DND-41 (cell line): ENCODE measurements around the gene SLC37A3.
A peak's percentile ranks its signal among the peaks of the same experiment; 100 is the strongest.

ENCODE experiments used
- ATAC-seq: fragments of 200-7000 bp; cut with Tn5 transposase; 3 replicates; pipeline ENCODE4 v1.9.1; 2021; ENCODE audit warnings: low read depth; ENCODE audit not compliant: insufficient read depth
- DNase-seq: peaks from one replicate; pipeline ENCODE4 v3.0.0-alpha.2; 2020
- H2AFZ ChIP-seq: 2 replicates; pipeline ENCODE4 v1.6.0; 2012; ENCODE audit warnings: low read depth, low read length
- H3K27ac ChIP-seq: 2 replicates; pipeline ENCODE4 v1.5.1; 2012; ENCODE audit warnings: low read length, inconsistent platforms
- H3K27me3 ChIP-seq: fragments of 200-600 bp; sonication (generic); 2 replicates; pipeline ENCODE4 v1.6.0; 2012; ENCODE audit warnings: low read length, mild to moderate bottlenecking, inconsistent platforms; ENCODE audit not compliant: insufficient read depth, poor library complexity
- H3K36me3 ChIP-seq: 2 replicates; pipeline ENCODE4 v1.5.1; 2012; ENCODE audit warnings: low read length, inconsistent platforms; ENCODE audit not compliant: insufficient read depth
- H3K4me1 ChIP-seq: 2 replicates; pipeline ENCODE4 v1.5.1; 2012; ENCODE audit warnings: mild to moderate bottlenecking, low read length; ENCODE audit not compliant: insufficient read depth
- H3K4me2 ChIP-seq: 2 replicates; pipeline ENCODE4 v1.6.0; 2012; ENCODE audit warnings: mild to moderate bottlenecking, moderate library complexity, low read length, inconsistent platforms; ENCODE audit not compliant: insufficient read depth
- H3K4me3 ChIP-seq, 2 experiments: fragments of 200-600 bp in 1 of 2; shearing (Covaris generic) in 1 of 2; 2 replicates each; pipeline ENCODE4 v1.5.1; 2012 to 2016; ENCODE audit warnings: inconsistent platforms in 2 of 2, low read length in 2 of 2, mild to moderate bottlenecking in 2 of 2, low read depth in 1 of 2, moderate library complexity in 1 of 2
- H3K79me2 ChIP-seq: 2 replicates; pipeline ENCODE4 v1.6.0; 2012; ENCODE audit warnings: low read length, inconsistent platforms; ENCODE audit not compliant: insufficient read depth
- H3K9ac ChIP-seq: 2 replicates; pipeline ENCODE4 v1.6.0; 2012; ENCODE audit warnings: low read depth, mild to moderate bottlenecking, inconsistent platforms, low read length, moderate library complexity
- H3K9me3 ChIP-seq: 2 replicates; pipeline ENCODE4 v1.5.1; 2012; ENCODE audit warnings: low read length, moderate library complexity, mild to moderate bottlenecking, inconsistent platforms; ENCODE audit not compliant: insufficient read depth, severe bottlenecking
- H4K20me1 ChIP-seq: 2 replicates; pipeline ENCODE4 v1.6.0; 2012; ENCODE audit warnings: low read length; ENCODE audit not compliant: insufficient read depth
- EZH2 ChIP-seq: IDR thresholded peaks from 3 replicates; pipeline ENCODE4 v1.6.1; 2012; ENCODE audit warnings: borderline replicate concordance, low read depth, mild to moderate bottlenecking, moderate library complexity, low read length, inconsistent platforms; ENCODE audit not compliant: severe bottlenecking
- TF ChIP-seq, protein P1 (sequence below): IDR thresholded peaks from 2 replicates; pipeline ENCODE4 v1.5.1; 2012; ENCODE audit warnings: borderline replicate concordance, low read length, moderate library complexity, mild to moderate bottlenecking; ENCODE audit not compliant: poor library complexity, severe bottlenecking; ENCODE audit errors: extremely low read depth

The SLC37A3 gene

GRCh38 chr7:140317999-140318398, 80.3 kb downstream of the SLC37A3 start:
- ATAC-seq, result no peak
- no peak for DNase-seq
- no peaks in the 10 kb centered on the region for H4K20me1 ChIP-seq

DNA sequence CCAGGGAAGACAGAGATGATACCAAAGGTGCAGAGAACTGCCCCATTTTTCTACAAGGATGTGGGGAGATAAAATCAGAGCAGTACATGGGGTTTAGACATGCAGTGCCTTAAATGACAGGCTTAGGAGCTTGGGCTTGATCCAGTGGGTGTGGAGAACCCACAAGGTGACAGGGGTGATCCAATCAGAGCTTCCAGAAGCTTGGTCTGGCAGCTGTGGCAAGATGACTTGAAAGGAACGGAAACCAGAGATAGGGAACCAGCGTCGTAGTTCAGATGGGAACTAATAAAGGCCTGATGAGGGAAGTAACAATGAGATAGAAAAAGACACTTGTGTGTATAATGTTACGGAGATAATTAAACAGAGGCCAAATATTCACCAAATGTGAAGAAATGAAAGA, 80.7 kb downstream of the SLC37A3 start:
- Histone ChIP-seq H3K79me2 (no peaks in the 10 kb centered on the region), H3K27ac (no peak overlapping the region), H3K4me1 (peaks cover 4% of the 10 kb centered on the region; the same call in 1 of the 2 replicates), H3K4me3 (no peak overlapping the region), H3K9me3 (peaks cover under 1% of the 10 kb centered on the region), H3K9ac (no peak overlapping the region), H2AFZ (no peak overlapping the region), H3K4me2 (no peak overlapping the region), H3K27me3 (no peaks in the 10 kb centered on the region), H4K20me1 (no peaks in the 10 kb centered on the region), H3K36me3 (no peaks in the 10 kb centered on the region)
- DNase-seq (peak; percentile 38), ATAC-seq (peak; percentile 77)
- no peak for TF ChIP-seq EZH2
- TF ChIP-seq, protein P1, sequence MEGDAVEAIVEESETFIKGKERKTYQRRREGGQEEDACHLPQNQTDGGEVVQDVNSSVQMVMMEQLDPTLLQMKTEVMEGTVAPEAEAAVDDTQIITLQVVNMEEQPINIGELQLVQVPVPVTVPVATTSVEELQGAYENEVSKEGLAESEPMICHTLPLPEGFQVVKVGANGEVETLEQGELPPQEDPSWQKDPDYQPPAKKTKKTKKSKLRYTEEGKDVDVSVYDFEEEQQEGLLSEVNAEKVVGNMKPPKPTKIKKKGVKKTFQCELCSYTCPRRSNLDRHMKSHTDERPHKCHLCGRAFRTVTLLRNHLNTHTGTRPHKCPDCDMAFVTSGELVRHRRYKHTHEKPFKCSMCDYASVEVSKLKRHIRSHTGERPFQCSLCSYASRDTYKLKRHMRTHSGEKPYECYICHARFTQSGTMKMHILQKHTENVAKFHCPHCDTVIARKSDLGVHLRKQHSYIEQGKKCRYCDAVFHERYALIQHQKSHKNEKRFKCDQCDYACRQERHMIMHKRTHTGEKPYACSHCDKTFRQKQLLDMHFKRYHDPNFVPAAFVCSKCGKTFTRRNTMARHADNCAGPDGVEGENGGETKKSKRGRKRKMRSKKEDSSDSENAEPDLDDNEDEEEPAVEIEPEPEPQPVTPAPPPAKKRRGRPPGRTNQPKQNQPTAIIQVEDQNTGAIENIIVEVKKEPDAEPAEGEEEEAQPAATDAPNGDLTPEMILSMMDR, result no peak

More at GRCh38 chr7:140317999-140318398, 80.3 kb downstream of the SLC37A3 start:
- Histone ChIP-seq H3K9me3 (no peaks in the 10 kb centered on the region), H3K4me3 (no peak overlapping the region), H2AFZ (no peak overlapping the region), H3K79me2 (no peaks in the 10 kb centered on the region), H3K4me2 (no peak overlapping the region), H3K27ac (no peak overlapping the region), H3K4me1 (peaks cover 4% of the 10 kb centered on the region; the same call in 1 of the 2 replicates), H3K36me3 (no peaks in the 10 kb centered on the region), H3K9ac (no peak overlapping the region), H3K27me3 (no peaks in the 10 kb centered on the region)
- TF ChIP-seq, protein P1, result no peak
- TF ChIP-seq EZH2, result no peak

- Histone ChIP-seq H4K20me1 (no peaks in the 10 kb centered on the region), H3K4me1 (peaks cover 4% of the 10 kb centered on the region; the same call in 1 of the 2 replicates), H2AFZ (no peak overlapping the region), H3K9ac (no peak overlapping the region), H3K4me2 (no peak overlapping the region), H3K9me3 (peaks cover 8% of the 10 kb centered on the region), H3K79me2 (no peaks in the 10 kb centered on the region), H3K27ac (no peak overlapping the region), H3K36me3 (no peaks in the 10 kb centered on the region), H3K4me3 (no peak overlapping the region), H3K27me3 (no peaks in the 10 kb centered on the region)
- TF ChIP-seq, protein P1, result no peak
- no peak for TF ChIP-seq EZH2
- DNase-seq (peak; percentile 10), ATAC-seq (peak; percentile 37; the same call in 2 of the 3 replicates)
Measured at GRCh38 chr7:140316165-140316661, 82.1 kb downstream of the SLC37A3 start.
